SU-DHL-6 (cell line): Measurements from ENCODE around the gene SH3BP2.

Source experiments
- H2AFZ ChIP-seq: fragments of 200-600 bp; sonication (generic); 2 replicates; pipeline ENCODE4 v1.6.1; 2014; ENCODE audit warnings: low read depth, mild to moderate bottlenecking, moderate library complexity, mixed read lengths, antibody characterized with exemption, low read length; ENCODE audit not compliant: severe bottlenecking
- H3F3A ChIP-seq: fragments of 200-600 bp; shearing (Covaris generic); 2 replicates; pipeline ENCODE4 v1.6.0; 2016; ENCODE audit warnings: antibody characterized with exemption, mild to moderate bottlenecking; ENCODE audit not compliant: insufficient read depth
- H3K27ac ChIP-seq: fragments of 200-600 bp; sonication (generic); 2 replicates; pipeline ENCODE4 v1.5.1; 2016; ENCODE audit warnings: low read depth, mild to moderate bottlenecking, low read length, moderate library complexity, mixed read lengths
- H3K27me3 ChIP-seq: fragments of 200-600 bp; sonication (generic), shearing (Covaris generic); 2 replicates; pipeline ENCODE4 v1.6.0; 2014; ENCODE audit warnings: mild to moderate bottlenecking, low read length
- H3K36me3 ChIP-seq: fragments of 200-600 bp; sonication (generic); 2 replicates; pipeline ENCODE4 v1.6.1; 2014; ENCODE audit warnings: mild to moderate bottlenecking, low read length, mixed read lengths
- H3K4me2 ChIP-seq: fragments of 300-600, 200-600 bp; shearing (Covaris generic), sonication (generic); 2 replicates; pipeline ENCODE4 v1.6.0; 2014; ENCODE audit warnings: low read length, low read depth, mild to moderate bottlenecking; ENCODE audit not compliant: poor library complexity, severe bottlenecking
- H3K4me3 ChIP-seq: fragments of 200-600 bp; sonication (generic); 2 replicates; pipeline ENCODE4 v1.5.1; 2014; ENCODE audit warnings: antibody characterized with exemption, low read length, mild to moderate bottlenecking, mixed read lengths; ENCODE audit not compliant: insufficient read depth, poor library complexity, severe bottlenecking
- H3K79me2 ChIP-seq: fragments of 200-600 bp; sonication (generic); 2 replicates; pipeline ENCODE4 v1.6.1; 2014; ENCODE audit warnings: mild to moderate bottlenecking, low read length, moderate library complexity; ENCODE audit not compliant: insufficient read depth
- H3K9ac ChIP-seq: fragments of 200-600 bp; sonication (generic); 2 replicates; pipeline ENCODE4 v1.7.0; 2014; ENCODE audit warnings: mild to moderate bottlenecking, low read length
- H3K9me2 ChIP-seq: fragments of 200-600 bp; sonication (generic); replicated peaks from 2 replicates; pipeline ENCODE4 v1.6.1; 2014; ENCODE audit warnings: low read length; ENCODE audit not compliant: insufficient read depth
- H3K9me3 ChIP-seq: fragments of 200-600 bp; sonication (generic); 2 replicates; pipeline ENCODE4 v1.6.1; 2014; ENCODE audit warnings: low read length, mixed read lengths; ENCODE audit not compliant: insufficient read depth
- H4K20me1 ChIP-seq: fragments of 200-600 bp; sonication (generic); 2 replicates; pipeline ENCODE4 v1.6.1; 2014; ENCODE audit warnings: low read depth, mild to moderate bottlenecking, antibody characterized with exemption, low read length, moderate library complexity, mixed read lengths
- CTCF ChIP-seq: fragments of 200-600 bp; sonication (generic); IDR thresholded peaks from one replicate; pipeline ENCODE4 v1.5.1; 2017; ENCODE audit warnings: antibody characterized with exemption, mild to moderate bottlenecking, low read length, moderate library complexity; ENCODE audit not compliant: insufficient read depth, poor library complexity, severe bottlenecking
- EZH2phosphoT487 ChIP-seq: fragments of 200-600 bp; sonication (generic), shearing (Covaris generic); conservative IDR thresholded peaks from 2 replicates; pipeline ENCODE4 v1.6.1; 2018; ENCODE audit warnings: mild to moderate bottlenecking, antibody characterized with exemption, low read length, moderate library complexity, mixed read lengths

SH3BP2 gene

GRCh38 chr4:2796849-2797544, 4.1 kb downstream of the SH3BP2 start:
- no peak overlapping the region for H2AFZ ChIP-seq
- no peaks in the 10 kb centered on the region for H3K9me2 ChIP-seq
- TF ChIP-seq EZH2phosphoT487 (no peak), CTCF (no peak)
- H3K27me3 ChIP-seq = no peaks in the 10 kb centered on the region; the same call in 1 of the 2 replicates
- no peaks in the 10 kb centered on the region for H3K9me3 ChIP-seq
- no peaks in the 10 kb centered on the region for H3K36me3 ChIP-seq
- no peak overlapping the region for H3K27ac ChIP-seq
- no peak overlapping the region for H3K4me2 ChIP-seq
- no peak overlapping the region for H3K4me3 ChIP-seq
- H3K9ac ChIP-seq = no peak overlapping the region
- no peaks in the 10 kb centered on the region for H3F3A ChIP-seq
- no peaks in the 10 kb centered on the region for H4K20me1 ChIP-seq
- H3K79me2 ChIP-seq = no peaks in the 10 kb centered on the region

GRCh38 chr4:2797545-2798305, 4.8 kb downstream of the SH3BP2 start:
- Histone ChIP-seq H3K4me3 (no peak overlapping the region), H3K9me2 (no peaks in the 10 kb centered on the region), H2AFZ (no peak overlapping the region), H3K4me2 (no peak overlapping the region), H3K79me2 (no peaks in the 10 kb centered on the region), H3K36me3 (no peaks in the 10 kb centered on the region), H3K9me3 (no peaks in the 10 kb centered on the region), H3K9ac (no peak overlapping the region), H3K27me3 (no peaks in the 10 kb centered on the region; the same call in 1 of the 2 replicates), H3K27ac (no peak overlapping the region), H4K20me1 (no peaks in the 10 kb centered on the region), H3F3A (no peaks in the 10 kb centered on the region)
- TF ChIP-seq CTCF = no peak
- TF ChIP-seq EZH2phosphoT487 = no peak

- Histone ChIP-seq H3K4me2 (no peak overlapping the region), H3K79me2 (no peaks in the 10 kb centered on the region), H3K9me3 (no peaks in the 10 kb centered on the region), H3K9me2 (no peaks in the 10 kb centered on the region), H2AFZ (no peak overlapping the region), H3K27me3 (no peaks in the 10 kb centered on the region; the same call in 1 of the 2 replicates), H3K36me3 (no peaks in the 10 kb centered on the region), H3K9ac (no peak overlapping the region), H3F3A (no peaks in the 10 kb centered on the region), H3K27ac (no peak overlapping the region), H3K4me3 (no peak overlapping the region), H4K20me1 (no peaks in the 10 kb centered on the region)
- TF ChIP-seq CTCF (no peak), EZH2phosphoT487 (no peak)
Measured at GRCh38 chr4:2798399-2799223, 5.7 kb downstream of the SH3BP2 start.
